PC-9 (cell line): ENCODE results near the gene N4BP2L2.

Experiments used
- EZH2 ChIP-seq: fragments of 200-600 bp; sonication (generic); IDR thresholded peaks from 2 replicates; pipeline ENCODE4 v1.8.0; 2017; ENCODE audit warnings: antibody characterized with exemption, low read depth
- TF ChIP-seq, protein P1 (sequence below): fragments of 200-600 bp; sonication (generic); conservative IDR thresholded peaks from 2 replicates; pipeline ENCODE4 v1.6.1; 2017; ENCODE audit warnings: mixed run types, antibody characterized with exemption, mild to moderate bottlenecking, moderate library complexity

DNA sequence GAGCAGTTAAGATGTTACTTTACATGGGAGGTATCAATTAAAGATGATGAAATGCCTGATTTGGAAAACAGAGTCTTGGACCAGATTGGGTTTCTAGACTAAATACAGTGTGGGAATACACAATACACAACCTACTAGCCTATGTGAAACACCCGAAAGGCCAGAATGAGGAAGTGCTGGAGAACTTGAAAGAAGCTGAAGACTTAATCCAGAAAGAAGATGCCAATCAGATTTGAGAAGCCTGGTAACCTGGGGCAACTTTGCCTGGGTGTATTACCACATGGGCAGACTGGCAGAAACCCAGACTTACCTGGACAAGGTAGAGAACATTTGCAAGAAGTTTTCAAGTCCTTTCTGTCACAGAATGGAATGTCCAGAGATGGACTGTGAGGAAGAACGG is 153.9 kb downstream of the N4BP2L2 start:
- TF ChIP-seq, protein P1, sequence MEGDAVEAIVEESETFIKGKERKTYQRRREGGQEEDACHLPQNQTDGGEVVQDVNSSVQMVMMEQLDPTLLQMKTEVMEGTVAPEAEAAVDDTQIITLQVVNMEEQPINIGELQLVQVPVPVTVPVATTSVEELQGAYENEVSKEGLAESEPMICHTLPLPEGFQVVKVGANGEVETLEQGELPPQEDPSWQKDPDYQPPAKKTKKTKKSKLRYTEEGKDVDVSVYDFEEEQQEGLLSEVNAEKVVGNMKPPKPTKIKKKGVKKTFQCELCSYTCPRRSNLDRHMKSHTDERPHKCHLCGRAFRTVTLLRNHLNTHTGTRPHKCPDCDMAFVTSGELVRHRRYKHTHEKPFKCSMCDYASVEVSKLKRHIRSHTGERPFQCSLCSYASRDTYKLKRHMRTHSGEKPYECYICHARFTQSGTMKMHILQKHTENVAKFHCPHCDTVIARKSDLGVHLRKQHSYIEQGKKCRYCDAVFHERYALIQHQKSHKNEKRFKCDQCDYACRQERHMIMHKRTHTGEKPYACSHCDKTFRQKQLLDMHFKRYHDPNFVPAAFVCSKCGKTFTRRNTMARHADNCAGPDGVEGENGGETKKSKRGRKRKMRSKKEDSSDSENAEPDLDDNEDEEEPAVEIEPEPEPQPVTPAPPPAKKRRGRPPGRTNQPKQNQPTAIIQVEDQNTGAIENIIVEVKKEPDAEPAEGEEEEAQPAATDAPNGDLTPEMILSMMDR = no peak
- TF ChIP-seq EZH2 = no peak
